ENCODE measurements around the gene UBXN6.

UBXN6 gene

DNA sequence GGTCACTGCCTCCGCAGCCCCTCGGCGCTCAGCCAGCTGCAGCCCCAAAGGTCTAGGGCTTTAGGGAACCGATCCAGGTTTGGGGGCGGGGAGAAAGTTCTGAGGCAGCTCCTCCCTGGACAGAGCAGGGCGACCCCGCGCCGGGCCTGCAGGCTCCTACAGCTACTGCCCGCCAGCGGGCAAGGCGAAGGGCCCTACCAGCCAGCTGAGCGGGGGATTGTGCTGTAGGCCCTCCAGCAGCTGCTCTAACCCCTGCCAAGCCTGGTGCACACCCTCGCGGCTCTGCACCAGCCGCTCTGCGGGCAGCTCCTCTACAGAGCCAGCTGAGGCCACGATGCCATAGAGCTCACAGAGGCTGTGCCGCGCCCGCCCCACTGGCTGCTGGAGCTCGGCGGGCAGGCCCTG is 46.7 kb upstream of the UBXN6 start:
- no peak for DNase-seq (ENCODE audit: extremely low read depth, low read depth)
- no peak overlapping the region for H3K4me3 ChIP-seq (replicated peaks; ENCODE audit: low read depth, low read length)
- TF ChIP-seq, protein P1, sequence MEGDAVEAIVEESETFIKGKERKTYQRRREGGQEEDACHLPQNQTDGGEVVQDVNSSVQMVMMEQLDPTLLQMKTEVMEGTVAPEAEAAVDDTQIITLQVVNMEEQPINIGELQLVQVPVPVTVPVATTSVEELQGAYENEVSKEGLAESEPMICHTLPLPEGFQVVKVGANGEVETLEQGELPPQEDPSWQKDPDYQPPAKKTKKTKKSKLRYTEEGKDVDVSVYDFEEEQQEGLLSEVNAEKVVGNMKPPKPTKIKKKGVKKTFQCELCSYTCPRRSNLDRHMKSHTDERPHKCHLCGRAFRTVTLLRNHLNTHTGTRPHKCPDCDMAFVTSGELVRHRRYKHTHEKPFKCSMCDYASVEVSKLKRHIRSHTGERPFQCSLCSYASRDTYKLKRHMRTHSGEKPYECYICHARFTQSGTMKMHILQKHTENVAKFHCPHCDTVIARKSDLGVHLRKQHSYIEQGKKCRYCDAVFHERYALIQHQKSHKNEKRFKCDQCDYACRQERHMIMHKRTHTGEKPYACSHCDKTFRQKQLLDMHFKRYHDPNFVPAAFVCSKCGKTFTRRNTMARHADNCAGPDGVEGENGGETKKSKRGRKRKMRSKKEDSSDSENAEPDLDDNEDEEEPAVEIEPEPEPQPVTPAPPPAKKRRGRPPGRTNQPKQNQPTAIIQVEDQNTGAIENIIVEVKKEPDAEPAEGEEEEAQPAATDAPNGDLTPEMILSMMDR (IDR thresholded peaks at IDR 0.05; ENCODE audit: low read depth, low read length, missing control alignments), result no peak

DNA sequence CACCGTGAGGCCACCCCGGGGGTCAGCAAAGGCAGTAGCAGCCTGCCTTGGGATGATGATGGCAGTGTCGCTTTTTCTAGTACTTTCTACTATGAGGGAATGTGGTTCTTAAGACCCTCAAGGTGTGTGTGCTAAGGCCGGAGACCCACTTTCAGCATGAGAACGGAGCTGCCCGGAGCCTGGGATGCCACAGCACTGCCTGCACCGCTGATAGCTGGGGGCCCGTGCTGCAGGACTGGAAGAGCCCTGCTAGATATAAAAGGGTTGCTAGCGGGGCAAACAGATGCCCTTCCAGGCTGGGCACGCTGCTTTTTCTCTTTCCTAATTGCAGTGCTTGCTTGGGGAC is 46.2 kb upstream of the UBXN6 start:
- no peak for DNase-seq (ENCODE audit: extremely low read depth, low read depth)
- TF ChIP-seq, protein P1 (IDR thresholded peaks at IDR 0.05; ENCODE audit: low read depth, low read length, missing control alignments), result no peak
- no peak overlapping the region for H3K4me3 ChIP-seq (replicated peaks; ENCODE audit: low read depth, low read length)

DNA sequence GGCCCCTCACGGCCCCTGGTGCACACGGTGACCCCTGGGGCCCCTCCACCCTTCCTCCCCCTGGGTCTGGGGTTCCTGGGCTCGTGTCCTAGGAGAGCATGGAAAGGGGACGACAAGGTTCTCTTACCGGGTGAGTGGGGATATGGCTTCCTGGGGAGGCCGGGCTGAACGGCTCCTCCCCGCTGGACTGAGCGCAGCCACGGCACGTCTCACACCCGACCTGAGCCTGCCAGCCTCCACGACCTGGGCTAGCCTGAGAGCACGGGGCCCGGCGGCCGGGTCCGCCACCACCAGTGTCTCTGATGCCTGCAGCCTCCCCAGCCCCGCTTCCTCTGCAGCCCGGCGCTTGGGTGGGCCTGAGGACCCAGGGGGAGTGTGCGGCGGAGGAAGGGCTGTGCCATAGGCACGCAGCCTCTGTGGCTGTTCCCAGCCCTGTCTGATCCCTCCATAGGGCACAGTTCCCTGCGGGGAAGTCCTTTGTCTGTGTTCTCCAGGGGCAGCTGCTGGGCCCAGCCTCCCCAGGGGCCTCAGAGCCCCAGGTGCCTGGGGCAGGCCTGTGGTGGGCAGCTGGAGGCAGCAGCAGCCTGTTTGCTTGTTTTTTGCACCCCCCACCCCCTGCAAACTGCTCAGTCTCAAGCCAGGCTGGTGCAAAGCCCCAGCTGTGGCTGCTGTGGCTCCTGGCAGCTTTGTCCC is 45.7 kb upstream of the UBXN6 start:
- H3K4me3 ChIP-seq (replicated peaks; ENCODE audit: low read depth, low read length), result no peak overlapping the region
- no peak for DNase-seq (ENCODE audit: extremely low read depth, low read depth)
- TF ChIP-seq, protein P1 (IDR thresholded peaks at IDR 0.05; ENCODE audit: low read depth, low read length, missing control alignments), result no peak

DNA sequence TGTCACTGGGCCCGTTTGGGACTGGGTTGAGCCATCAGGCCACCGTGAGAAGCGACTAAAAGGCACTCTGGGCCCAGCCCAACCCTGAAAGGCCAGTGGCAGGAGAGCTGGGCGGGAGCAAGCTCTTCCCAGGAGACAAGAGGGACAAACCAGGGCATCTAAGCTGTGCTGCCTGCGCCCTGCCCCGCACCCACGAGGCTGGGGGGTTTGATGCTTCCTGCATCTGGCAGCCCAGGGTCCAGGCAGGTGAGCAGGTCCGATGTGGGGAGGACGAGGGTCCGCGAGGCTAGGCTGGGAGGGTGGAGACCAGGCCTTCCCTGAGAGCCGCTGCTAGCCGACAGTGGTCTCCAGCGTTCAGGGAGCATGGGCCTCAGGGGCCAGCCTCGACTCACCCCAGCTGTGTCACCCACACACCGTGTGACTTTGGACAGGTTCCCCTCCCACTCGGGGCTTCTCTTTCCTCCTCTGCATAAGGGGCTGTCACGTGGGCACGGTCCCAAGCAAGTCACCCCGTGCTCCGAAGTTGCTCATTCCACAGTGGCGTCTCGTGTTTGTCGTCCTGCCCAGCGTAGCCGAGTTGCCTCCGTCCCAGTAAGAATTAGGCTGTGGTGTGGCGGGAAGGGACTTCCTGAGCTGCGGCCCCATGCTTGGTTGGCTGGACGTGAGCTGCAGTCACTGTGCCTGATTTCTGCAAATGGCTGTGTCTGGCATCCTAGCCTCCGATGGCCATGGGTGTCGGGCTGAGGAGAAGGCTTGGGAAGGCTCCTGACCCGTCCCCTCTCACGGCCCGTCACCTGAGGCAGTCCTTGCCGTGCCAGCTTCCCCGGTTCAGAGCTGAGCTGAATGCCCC is 44.9 kb upstream of the UBXN6 start:
- DNase-seq (ENCODE audit: extremely low read depth, low read depth), result no peak
- H3K4me3 ChIP-seq (replicated peaks; ENCODE audit: low read depth, low read length), result no peak overlapping the region
- TF ChIP-seq, protein P1 (IDR thresholded peaks at IDR 0.05; ENCODE audit: low read depth, low read length, missing control alignments), result no peak

DNA sequence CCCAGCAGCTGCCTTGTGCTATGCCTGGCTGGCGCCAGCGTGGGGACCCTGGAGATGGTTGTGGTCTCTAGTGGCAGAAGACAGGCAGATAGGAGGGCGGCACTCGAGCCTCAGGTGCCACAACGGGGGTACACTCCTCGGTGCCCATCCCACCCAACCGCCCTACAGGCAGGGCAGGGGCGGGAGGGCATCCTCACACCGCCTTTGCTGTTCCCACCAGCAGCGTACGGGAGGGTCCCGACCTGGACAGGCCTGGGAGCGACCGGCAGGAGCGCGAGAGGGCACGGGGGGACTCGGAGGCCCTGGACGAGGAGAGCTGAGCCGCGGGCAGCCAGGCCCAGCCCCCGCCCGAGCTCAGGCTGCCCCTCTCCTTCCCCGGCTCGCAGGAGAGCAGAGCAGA is 44.1 kb upstream of the UBXN6 start:
- H3K4me3 ChIP-seq (replicated peaks; ENCODE audit: low read depth, low read length), result no peak overlapping the region
- DNase-seq (ENCODE audit: extremely low read depth, low read depth), result no peak
- TF ChIP-seq, protein P1 (IDR thresholded peaks at IDR 0.05; ENCODE audit: low read depth, low read length, missing control alignments), result no peak

DNA sequence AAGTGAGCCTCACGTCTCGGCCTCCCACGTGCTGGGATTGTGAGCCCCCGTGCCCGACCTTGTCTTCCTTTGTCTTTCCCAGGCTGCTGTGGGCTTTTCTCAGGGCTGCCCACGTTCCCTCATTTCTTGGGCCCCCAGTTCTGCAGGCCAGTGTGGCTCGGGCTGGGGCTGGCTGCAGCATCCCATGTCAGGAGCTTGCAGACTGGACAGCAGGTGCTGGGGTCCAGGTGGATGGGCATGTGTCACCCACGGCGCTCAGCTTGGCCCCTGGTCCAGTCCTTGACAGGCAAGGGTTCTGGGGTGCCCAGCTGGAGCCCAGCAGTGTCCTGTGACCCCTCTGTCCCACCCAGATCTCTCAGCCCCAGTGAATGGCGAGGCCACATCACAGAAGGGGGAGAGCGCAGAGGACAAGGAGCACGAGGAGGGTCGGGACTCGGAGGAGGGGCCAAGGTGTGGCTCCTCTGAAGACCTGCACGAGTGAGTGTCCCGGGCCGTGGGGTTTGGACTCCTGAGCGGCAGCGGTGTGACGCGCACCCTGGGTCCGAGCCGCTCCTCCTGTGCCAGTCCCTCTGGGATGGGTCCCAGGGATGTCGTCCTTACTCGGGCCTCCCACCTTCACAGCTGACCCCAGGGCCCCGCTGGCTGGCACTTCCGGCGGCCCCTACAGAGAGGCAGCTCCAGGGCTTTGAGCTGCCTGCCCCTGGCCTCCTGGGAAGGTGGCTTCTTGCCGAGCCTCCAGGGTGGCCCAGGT is 43.4 kb upstream of the UBXN6 start:
- TF ChIP-seq, protein P1 (IDR thresholded peaks at IDR 0.05; ENCODE audit: low read depth, low read length, missing control alignments), result no peak
- no peak for DNase-seq (ENCODE audit: extremely low read depth, low read depth)
- no peak overlapping the region for H3K4me3 ChIP-seq (replicated peaks; ENCODE audit: low read depth, low read length)

All from HFF-Myc (cell line).